ENCODE measurements around the gene LRRC56. TPM values are rescaled to one million over a fixed set of nuclear protein-coding genes. Genes with fewer than 3 reads are reported as not detected.

Gene LRRC56
- total and polyA plus RNA-seq, 9 of the 15 experiments (the other 6 are each of a cell fraction or from before 2014, with no cell fraction given): 0.03 to 4.5 (median 1.0) TPM; not detected in 1

DNA sequence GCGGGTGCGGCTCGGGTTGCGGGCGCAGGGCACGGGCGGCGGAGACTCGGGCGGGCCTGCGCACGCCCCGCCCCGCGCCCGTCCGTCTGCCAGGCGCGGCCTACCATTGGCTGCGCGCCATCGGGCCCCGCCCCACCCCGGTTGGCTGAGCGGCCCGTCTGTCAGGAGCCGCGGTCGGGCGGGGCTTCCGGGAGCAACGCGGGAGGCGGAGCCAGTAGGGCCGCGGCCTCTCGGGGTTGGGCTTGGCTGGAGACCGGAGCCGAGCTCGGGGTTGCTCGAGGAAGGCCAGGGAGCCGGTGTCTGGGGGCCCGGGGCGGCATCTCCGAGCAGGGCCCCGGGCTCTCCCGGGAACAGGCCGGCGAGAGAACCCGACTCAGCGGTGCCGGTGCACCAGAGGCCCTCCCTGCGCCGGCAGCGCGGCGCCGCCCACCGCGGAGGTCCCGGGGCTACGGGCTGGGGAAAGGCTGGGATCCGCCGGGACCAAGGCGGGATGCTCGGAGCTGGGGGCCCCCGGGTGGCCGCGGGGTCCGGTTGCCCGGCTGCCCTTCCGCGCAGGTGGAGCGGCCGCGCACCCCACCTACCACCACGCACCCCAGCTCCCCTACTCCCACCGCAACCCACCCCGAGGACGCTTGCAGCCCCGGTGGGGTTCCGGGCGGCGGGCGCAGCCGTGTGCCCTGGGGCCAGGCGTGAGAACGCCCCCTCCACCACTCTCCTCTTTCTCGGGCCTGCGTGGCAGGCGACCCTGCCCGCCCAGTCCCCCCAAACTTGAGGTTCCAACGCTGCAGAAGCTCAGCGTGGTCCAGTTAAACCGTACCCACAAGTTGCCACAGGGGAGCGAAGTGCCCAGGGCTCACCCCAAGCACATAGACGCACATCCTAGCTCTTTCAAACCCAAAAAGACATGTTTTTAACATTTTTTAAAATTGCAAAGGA, 1.5 kb upstream of the LRRC56 start, which contains the start of gene HRAS (continued):
- no peak for TF ChIP-seq ZNF408 (CRISPR knock-in tag; IDR thresholded peaks at IDR 0.05; ENCODE audit: low read depth)
- TF ChIP-seq MTA3 (IDR thresholded peaks at IDR 0.05; ENCODE audit: borderline replicate concordance): peak; percentile 53; the same call in 1 of the 2 replicates
- peak; percentile 88 to 89 for TF ChIP-seq NRF1 (conservative IDR thresholded peaks at IDR 0.05 in 1 of 2, IDR thresholded peaks at IDR 0.05 in 1 of 2)
- peak; percentile 79; the same call in 1 of the 2 replicates for TF ChIP-seq PHF8 (IDR thresholded peaks at IDR 0.05; ENCODE audit: borderline replicate concordance, low read length)
- TF ChIP-seq KDM2B (CRISPR knock-in tag; IDR thresholded peaks at IDR 0.05): peak; percentile 41; the same call in 1 of the 2 replicates
- TF ChIP-seq, protein P1, sequence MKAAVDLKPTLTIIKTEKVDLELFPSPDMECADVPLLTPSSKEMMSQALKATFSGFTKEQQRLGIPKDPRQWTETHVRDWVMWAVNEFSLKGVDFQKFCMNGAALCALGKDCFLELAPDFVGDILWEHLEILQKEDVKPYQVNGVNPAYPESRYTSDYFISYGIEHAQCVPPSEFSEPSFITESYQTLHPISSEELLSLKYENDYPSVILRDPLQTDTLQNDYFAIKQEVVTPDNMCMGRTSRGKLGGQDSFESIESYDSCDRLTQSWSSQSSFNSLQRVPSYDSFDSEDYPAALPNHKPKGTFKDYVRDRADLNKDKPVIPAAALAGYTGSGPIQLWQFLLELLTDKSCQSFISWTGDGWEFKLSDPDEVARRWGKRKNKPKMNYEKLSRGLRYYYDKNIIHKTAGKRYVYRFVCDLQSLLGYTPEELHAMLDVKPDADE (conservative IDR thresholded peaks at IDR 0.05; ENCODE audit: control insufficient read depth, low read depth, low read length): peak; percentile 58
- TF ChIP-seq POU5F1 (IDR thresholded peaks at IDR 0.05; ENCODE audit: borderline replicate concordance, low read depth, low read length, partially characterized antibody): no peak
- TF ChIP-seq ZBTB1 (CRISPR knock-in tag; IDR thresholded peaks at IDR 0.05; ENCODE audit: borderline replicate concordance, low read depth): peak; percentile 68; the same call in 1 of the 2 replicates
- TF ChIP-seq, protein P2, sequence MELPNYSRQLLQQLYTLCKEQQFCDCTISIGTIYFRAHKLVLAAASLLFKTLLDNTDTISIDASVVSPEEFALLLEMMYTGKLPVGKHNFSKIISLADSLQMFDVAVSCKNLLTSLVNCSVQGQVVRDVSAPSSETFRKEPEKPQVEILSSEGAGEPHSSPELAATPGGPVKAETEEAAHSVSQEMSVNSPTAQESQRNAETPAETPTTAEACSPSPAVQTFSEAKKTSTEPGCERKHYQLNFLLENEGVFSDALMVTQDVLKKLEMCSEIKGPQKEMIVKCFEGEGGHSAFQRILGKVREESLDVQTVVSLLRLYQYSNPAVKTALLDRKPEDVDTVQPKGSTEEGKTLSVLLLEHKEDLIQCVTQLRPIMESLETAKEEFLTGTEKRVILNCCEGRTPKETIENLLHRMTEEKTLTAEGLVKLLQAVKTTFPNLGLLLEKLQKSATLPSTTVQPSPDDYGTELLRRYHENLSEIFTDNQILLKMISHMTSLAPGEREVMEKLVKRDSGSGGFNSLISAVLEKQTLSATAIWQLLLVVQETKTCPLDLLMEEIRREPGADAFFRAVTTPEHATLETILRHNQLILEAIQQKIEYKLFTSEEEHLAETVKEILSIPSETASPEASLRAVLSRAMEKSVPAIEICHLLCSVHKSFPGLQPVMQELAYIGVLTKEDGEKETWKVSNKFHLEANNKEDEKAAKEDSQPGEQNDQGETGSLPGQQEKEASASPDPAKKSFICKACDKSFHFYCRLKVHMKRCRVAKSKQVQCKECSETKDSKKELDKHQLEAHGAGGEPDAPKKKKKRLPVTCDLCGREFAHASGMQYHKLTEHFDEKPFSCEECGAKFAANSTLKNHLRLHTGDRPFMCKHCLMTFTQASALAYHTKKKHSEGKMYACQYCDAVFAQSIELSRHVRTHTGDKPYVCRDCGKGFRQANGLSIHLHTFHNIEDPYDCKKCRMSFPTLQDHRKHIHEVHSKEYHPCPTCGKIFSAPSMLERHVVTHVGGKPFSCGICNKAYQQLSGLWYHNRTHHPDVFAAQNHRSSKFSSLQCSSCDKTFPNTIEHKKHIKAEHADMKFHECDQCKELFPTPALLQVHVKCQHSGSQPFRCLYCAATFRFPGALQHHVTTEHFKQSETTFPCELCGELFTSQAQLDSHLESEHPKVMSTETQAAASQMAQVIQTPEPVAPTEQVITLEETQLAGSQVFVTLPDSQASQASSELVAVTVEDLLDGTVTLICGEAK (IDR thresholded peaks at IDR 0.05): peak; percentile 77
- TF ChIP-seq, protein P2 (CRISPR knock-in tag; IDR thresholded peaks at IDR 0.05): no peak
- TF ChIP-seq FUS (optimal IDR thresholded peaks at IDR 0.05; ENCODE audit: low read depth, low read length): no peak
- peak; percentile 47; the same call in 1 of the 2 replicates for TF ChIP-seq GATAD2A (IDR thresholded peaks at IDR 0.05)
- 0 out of 2 replicates have a peak, but pooled peaks have one; percentile 26 for TF ChIP-seq RBM14 (IDR thresholded peaks at IDR 0.05; ENCODE audit: borderline replicate concordance, insufficient read depth, low read depth, low read length)
- TF ChIP-seq RBFOX2 (IDR thresholded peaks at IDR 0.05; ENCODE audit: low read depth, low read length): peak; percentile 85
